Smooth muscle cell (in vitro differentiated cells): Measurements from ENCODE around the gene VPS13D. TPM values are rescaled to one million over a fixed set of nuclear protein-coding genes. Genes with fewer than 3 reads are reported as not detected.

Source experiments
- DNase-seq: peaks from one replicate; lab custom pipeline; 2025; ENCODE audit not compliant: unreplicated experiment; lab: John Stamatoyannopoulos, UW
- H2AFZ ChIP-seq: fragments of 200-600 bp; sonication (generic); 2 replicates; pipeline ENCODE4 v1.6.0; 2016; ENCODE audit warnings: antibody characterized with exemption, low read depth, mild to moderate bottlenecking
- H3F3A ChIP-seq: fragments of 200-600 bp; sonication (generic); 2 replicates; pipeline ENCODE4 v1.6.0; 2017; ENCODE audit warnings: antibody characterized with exemption, low read depth
- H3K27ac ChIP-seq: fragments of 200-600 bp; sonication (generic); 2 replicates; pipeline ENCODE4 v1.5.1; 2016; ENCODE audit warnings: low read depth, mild to moderate bottlenecking
- H3K27me3 ChIP-seq: fragments of 200-600 bp; sonication (generic); 2 replicates; pipeline ENCODE4 v1.6.1; 2016; ENCODE audit warnings: low read depth, mild to moderate bottlenecking
- H3K36me3 ChIP-seq: fragments of 200-600 bp; sonication (generic); 2 replicates; pipeline ENCODE4 v1.5.1; 2016; ENCODE audit warnings: low read depth
- H3K4me1 ChIP-seq: fragments of 200-600 bp; sonication (generic); 2 replicates; pipeline ENCODE4 v1.5.1; 2016; ENCODE audit warnings: low read depth
- H3K4me2 ChIP-seq: fragments of 200-600 bp; sonication (generic); 2 replicates; pipeline ENCODE4 v1.6.0; 2016; ENCODE audit warnings: mild to moderate bottlenecking
- H3K4me3 ChIP-seq: fragments of 200-600 bp; sonication (generic); 2 replicates; pipeline ENCODE4 v1.5.1; 2016; ENCODE audit warnings: mild to moderate bottlenecking
- H3K79me2 ChIP-seq: fragments of 200-600 bp; sonication (generic); 2 replicates; pipeline ENCODE4 v1.6.0; 2016; ENCODE audit warnings: low read depth, mild to moderate bottlenecking
- H3K9ac ChIP-seq: fragments of 200-600 bp; sonication (generic); 2 replicates; pipeline ENCODE4 v1.6.0; 2016; ENCODE audit warnings: low read depth
- H3K9me3 ChIP-seq: fragments of 200-600 bp; sonication (generic); replicated peaks from 2 replicates; pipeline ENCODE4 v1.5.1; 2016; ENCODE audit warnings: low read depth
- H4K20me1 ChIP-seq: fragments of 200-600 bp; sonication (generic); 2 replicates; pipeline ENCODE4 v1.6.0; 2016; ENCODE audit warnings: low read depth
- CTCF ChIP-seq: fragments of 200-600 bp; sonication (generic); IDR thresholded peaks from 2 replicates; pipeline ENCODE4 v1.5.1; 2017; ENCODE audit warnings: borderline replicate concordance, mild to moderate bottlenecking, antibody characterized with exemption; ENCODE audit not compliant: insufficient read depth, poor library complexity, severe bottlenecking
- WGBS: methylation state at CpG from one replicate; pipeline ENCODE4 v1.1.7; 2016; ENCODE audit warnings: low lambda C conversion rate; 5-methylcytosine and 5-hydroxymethylcytosine counted together
- polyA plus RNA-seq: library from polyadenylated mRNA; unstranded; fragments of >200 nt; fragmentation: Nextera tagmentation; extraction: Ambion mirVana; gene quantifications from 2 replicates; pipeline ENCODE4 v1.2.1, GENCODE V29; 2016
- total RNA-seq: library from RNA; depleted of rRNA; stranded (reverse); fragments of >200 nt; gene quantifications from 2 replicates; pipeline ENCODE4 v1.2.3, GENCODE V29; 2014

VPS13D gene
- total and polyA plus RNA-seq, 2 experiments from 2014 or later, result 3.5 to 20.0 TPM

GRCh38 chr1:12208764-12209494 lies 20.9 kb upstream of the VPS13D start:
- WGBS, result 36% methylated on average over 14 of the region's 14 CpGs
- no peak overlapping the region for H3K9ac ChIP-seq
- H3K9me3 ChIP-seq, result no peaks in the 10 kb centered on the region
- H3F3A ChIP-seq, result no peaks in the 10 kb centered on the region
- no peak overlapping the region for H2AFZ ChIP-seq
- H3K27ac ChIP-seq, result no peak overlapping the region
- H3K4me2 ChIP-seq, result no peak overlapping the region
- H3K79me2 ChIP-seq, result no peaks in the 10 kb centered on the region
- DNase-seq, result peak; percentile 73
- no peaks in the 10 kb centered on the region for H4K20me1 ChIP-seq
- no peaks in the 10 kb centered on the region for H3K4me1 ChIP-seq
- H3K4me3 ChIP-seq, result no peak overlapping the region
- no peaks in the 10 kb centered on the region for H3K27me3 ChIP-seq
- TF ChIP-seq CTCF, result peak; percentile 86
- H3K36me3 ChIP-seq, result no peaks in the 10 kb centered on the region

- Histone ChIP-seq H3K4me1 (no peaks in the 10 kb centered on the region), H3K79me2 (no peaks in the 10 kb centered on the region), H3K4me3 (no peak overlapping the region), H3K36me3 (no peaks in the 10 kb centered on the region), H3F3A (no peaks in the 10 kb centered on the region), H3K9me3 (no peaks in the 10 kb centered on the region), H3K4me2 (no peak overlapping the region), H3K27ac (no peak overlapping the region), H3K27me3 (no peaks in the 10 kb centered on the region), H4K20me1 (no peaks in the 10 kb centered on the region), H3K9ac (no peak overlapping the region), H2AFZ (no peak overlapping the region)
- WGBS, result 61% methylated on average over 3 of the region's 3 CpGs
- no peak for TF ChIP-seq CTCF
- no peak for DNase-seq
These were observed 20.4 kb upstream of the VPS13D start for GRCh38 chr1:12209495-12209832.

- Histone ChIP-seq H3K9ac (no peak overlapping the region), H3K9me3 (no peaks in the 10 kb centered on the region), H2AFZ (no peak overlapping the region), H3K36me3 (no peaks in the 10 kb centered on the region), H3F3A (no peaks in the 10 kb centered on the region), H3K4me1 (no peaks in the 10 kb centered on the region), H3K79me2 (no peaks in the 10 kb centered on the region), H4K20me1 (no peaks in the 10 kb centered on the region), H3K27ac (no peak overlapping the region), H3K27me3 (no peaks in the 10 kb centered on the region), H3K4me3 (no peak overlapping the region), H3K4me2 (no peak overlapping the region)
- 86% methylated on average over 12 of the region's 12 CpGs for WGBS
- no peak for TF ChIP-seq CTCF
- DNase-seq, result no peak
These were observed 14.5 kb upstream of the VPS13D start for GRCh38 chr1:12215118-12215961.
